ENCODE results near the gene NUDT8.
A peak's percentile ranks its signal among the peaks of the same experiment; 100 is the strongest.

NUDT8 gene

GRCh38 chr11:67629386-67630227 is at the start of gene NUDT8:
NUDT8 (minus strand) TSS chr11:67629937; CDS start chr11:67629911, 26 bp downstream.
- peak within 1 kb of the TSS; percentile 69 for H3K4me3 ChIP-seq (ENCODE audit: low read depth, low read length)

- no peak overlapping the region for H3K4me3 ChIP-seq (ENCODE audit: low read depth, low read length)
These were observed 45.5 kb upstream of the NUDT8 start for GRCh38 chr11:67675058-67675747.

GRCh38 chr11:67674442-67674871 is 44.7 kb upstream of the NUDT8 start, which contains the start of gene ALDH3B2:
ALDH3B2 (minus strand) TSS chr11:67674623; CDS start chr11:67666935, 7,688 bp downstream.
- no peak within 1 kb of the TSS for H3K4me3 ChIP-seq (ENCODE audit: low read depth, low read length)

GRCh38 chr11:67673902-67674301 is 44.2 kb upstream of the NUDT8 start:
- H3K4me3 ChIP-seq (ENCODE audit: low read depth, low read length) = no peak overlapping the region

- no peak overlapping the region for H3K4me3 ChIP-seq (ENCODE audit: low read depth, low read length)
These were observed 43.6 kb upstream of the NUDT8 start for GRCh38 chr11:67673358-67673757.

- H3K4me3 ChIP-seq (ENCODE audit: low read depth, low read length) = no peak overlapping the region
These were observed 41.4 kb upstream of the NUDT8 start for GRCh38 chr11:67671211-67671520.

- H3K4me3 ChIP-seq (ENCODE audit: low read depth, low read length) = no peak overlapping the region
These were observed 40.8 kb upstream of the NUDT8 start for GRCh38 chr11:67670316-67671210.

- H3K4me3 ChIP-seq (ENCODE audit: low read depth, low read length) = no peak overlapping the region
These were observed 38.4 kb upstream of the NUDT8 start for GRCh38 chr11:67668192-67668551.

GRCh38 chr11:67667490-67668191 is 37.9 kb upstream of the NUDT8 start:
- H3K4me3 ChIP-seq (ENCODE audit: low read depth, low read length) = no peak overlapping the region

- H3K4me3 ChIP-seq (ENCODE audit: low read depth, low read length) = no peak overlapping the region
These were observed 37.1 kb upstream of the NUDT8 start for GRCh38 chr11:67666676-67667489.

- no peak overlapping the region for H3K4me3 ChIP-seq (ENCODE audit: low read depth, low read length)
These were observed 36.5 kb upstream of the NUDT8 start for GRCh38 chr11:67666303-67666645.

- no peak overlapping the region for H3K4me3 ChIP-seq (ENCODE audit: low read depth, low read length)
These were observed 36.0 kb upstream of the NUDT8 start for GRCh38 chr11:67665541-67666302.

- H3K4me3 ChIP-seq (ENCODE audit: low read depth, low read length) = no peak overlapping the region
These were observed 35.2 kb upstream of the NUDT8 start for GRCh38 chr11:67664696-67665540.

GRCh38 chr11:67664213-67664585 is 34.5 kb upstream of the NUDT8 start:
- no peak overlapping the region for H3K4me3 ChIP-seq (ENCODE audit: low read depth, low read length)

GRCh38 chr11:67663532-67664212 is 33.9 kb upstream of the NUDT8 start:
- no peak overlapping the region for H3K4me3 ChIP-seq (ENCODE audit: low read depth, low read length)

- no peak overlapping the region for H3K4me3 ChIP-seq (ENCODE audit: low read depth, low read length)
These were observed 33.2 kb upstream of the NUDT8 start for GRCh38 chr11:67662835-67663531.

GRCh38 chr11:67662142-67662834 is 32.6 kb upstream of the NUDT8 start:
- H3K4me3 ChIP-seq (ENCODE audit: low read depth, low read length) = no peak overlapping the region
